HepG2 (cell line): Measurements from ENCODE around the gene PIGL. TPM values are rescaled to one million over a fixed set of nuclear protein-coding genes. Genes with fewer than 3 reads are reported as not detected.

ENCODE experiments used
- ADNP ChIP-seq: sonication (generic); formaldehyde crosslinking; IDR thresholded peaks from 2 replicates; pipeline ENCODE4 v1.4.0; 2020; ENCODE audit warnings: missing genetic modification reagents
- CSRNP2 ChIP-seq: sonication (generic); formaldehyde crosslinking; conservative IDR thresholded peaks from 2 replicates; pipeline ENCODE4 v1.8.0; 2022; ENCODE audit warnings: low read depth, missing genetic modification reagents
- DPF2 ChIP-seq: sonication (generic); formaldehyde crosslinking; IDR thresholded peaks from 2 replicates; pipeline ENCODE4 v1.4.0; 2020; ENCODE audit warnings: mild to moderate bottlenecking, low read depth, missing genetic modification reagents, borderline replicate concordance
- HBP1 ChIP-seq: IDR thresholded peaks from 2 replicates; pipeline ENCODE4 v1.6.1; 2016; ENCODE audit warnings: low read depth, control low read depth
- HCFC1 ChIP-seq: fragments of 150-350 bp; IDR thresholded peaks from 2 replicates; pipeline ENCODE4 v1.6.1; 2014; ENCODE audit warnings: low read depth, low read length
- MYC ChIP-seq: sonication (generic); formaldehyde crosslinking; IDR thresholded peaks from 2 replicates; pipeline ENCODE4 v1.9.0; 2021; ENCODE audit warnings: missing genetic modification reagents, borderline replicate concordance
- NAIF1 ChIP-seq: sonication (generic); formaldehyde crosslinking; IDR thresholded peaks from 2 replicates; pipeline ENCODE4 v1.5.0; 2020; ENCODE audit warnings: mild to moderate bottlenecking, missing genetic modification reagents, borderline replicate concordance
- SETDB1 ChIP-seq: sonication (generic); formaldehyde crosslinking; IDR thresholded peaks from 2 replicates; pipeline ENCODE4 v1.5.1; 2020; ENCODE audit warnings: missing genetic modification reagents, mild to moderate bottlenecking, borderline replicate concordance
- SOX5 ChIP-seq: IDR thresholded peaks from 2 replicates; pipeline ENCODE4 v1.6.1; 2016; ENCODE audit warnings: borderline replicate concordance
- SRY ChIP-seq: sonication (generic); formaldehyde crosslinking; IDR thresholded peaks from 2 replicates; pipeline ENCODE4 v1.8.0; 2022; ENCODE audit warnings: mild to moderate bottlenecking, missing genetic modification reagents
- TFAP4 ChIP-seq: sonication (generic); IDR thresholded peaks from 2 replicates; pipeline ENCODE4 v1.6.1; 2016; ENCODE audit warnings: low read depth, borderline replicate concordance
- TFDP1 ChIP-seq: IDR thresholded peaks from 2 replicates; pipeline ENCODE4 v1.6.1; 2016; ENCODE audit warnings: missing compliant biosample characterization, missing genetic modification reagents, borderline replicate concordance
- YEATS4 ChIP-seq: sonication (generic); formaldehyde crosslinking; IDR thresholded peaks from 2 replicates; pipeline ENCODE4 v1.4.0; 2020; ENCODE audit warnings: missing genetic modification reagents, borderline replicate concordance
- ZBTB14 ChIP-seq: sonication (generic); formaldehyde crosslinking; IDR thresholded peaks from 2 replicates; pipeline ENCODE4 v1.4.0; 2020; ENCODE audit warnings: missing genetic modification reagents
- ZKSCAN8 ChIP-seq: IDR thresholded peaks from 2 replicates; pipeline ENCODE4 v1.6.1; 2016; ENCODE audit warnings: borderline replicate concordance, missing genetic modification reagents, missing compliant biosample characterization
- ZMYM3 ChIP-seq: sonication (generic); formaldehyde crosslinking; IDR thresholded peaks from 2 replicates; pipeline ENCODE4 v1.5.1; 2020; ENCODE audit warnings: mild to moderate bottlenecking, missing genetic modification reagents
- ZNF256 ChIP-seq: sonication (generic); formaldehyde crosslinking; conservative IDR thresholded peaks from 2 replicates; pipeline ENCODE4 v1.4.0; 2020; ENCODE audit warnings: missing genetic modification reagents
- ZNF264 ChIP-seq: sonication (generic); formaldehyde crosslinking; IDR thresholded peaks from 2 replicates; pipeline ENCODE4 v1.4.0; 2020; ENCODE audit warnings: missing genetic modification reagents
- ZNF557 ChIP-seq: sonication (generic); formaldehyde crosslinking; IDR thresholded peaks from 2 replicates; pipeline ENCODE4 v1.4.0; 2020; ENCODE audit warnings: missing genetic modification reagents
- ZNF580 ChIP-seq: IDR thresholded peaks from 2 replicates; pipeline ENCODE4 v1.6.1; 2016; ENCODE audit warnings: low read depth, borderline replicate concordance
- ZNF607 ChIP-seq: sonication (generic); formaldehyde crosslinking; IDR thresholded peaks from 2 replicates; pipeline ENCODE4 v1.5.1; 2020; ENCODE audit warnings: missing genetic modification reagents, mild to moderate bottlenecking, borderline replicate concordance
- ZNF652 ChIP-seq: IDR thresholded peaks from 2 replicates; pipeline ENCODE4 v1.6.1; 2016; ENCODE audit warnings: low read depth, borderline replicate concordance
- ZNF746 ChIP-seq: sonication (generic); formaldehyde crosslinking; IDR thresholded peaks from 2 replicates; pipeline ENCODE4 v1.8.0; 2022; ENCODE audit warnings: mild to moderate bottlenecking, missing genetic modification reagents
- ZNF879 ChIP-seq: sonication (generic); formaldehyde crosslinking; IDR thresholded peaks from 2 replicates; pipeline ENCODE4 v1.8.1; 2023; ENCODE audit warnings: missing genetic modification reagents
- polyA plus RNA-seq, 8 experiments: library from polyadenylated mRNA; depleted of rRNA in 3 of 8; stranded (reverse) in 7 of 8; unstranded in 1 of 8; fragments of >200 nt; fragmentation: Illumina TruSeq in 4 of 8; extraction: Trizol in 4 of 8; gene quantifications; 2 replicates each; pipeline versions ENCODE4 v1.2.1 to v1.2.3, GENCODE V29; 2011 to 2016; ENCODE audit warnings: low read depth in 4 of 8, missing spikeins in 1 of 8, mixed read lengths in 1 of 8; ENCODE audit not compliant: insufficient read depth in 1 of 8
- total RNA-seq, 5 experiments: library from RNA; depleted of rRNA; stranded (reverse); fragments of >200 nt; fragmentation: Illumina TruSeq; extraction: Trizol; gene quantifications; 2 replicates each; pipeline ENCODE4 v1.2.3, GENCODE V29; 2016; ENCODE audit warnings: low read depth in 1 of 5

Gene PIGL
- total and polyA plus RNA-seq, 2 of the 13 experiments (the other 11 are each of a cell fraction or from before 2014, with no cell fraction given), result 28.5 to 63.8 TPM

GRCh38 chr17:16297367-16298139, 80.5 kb downstream of the PIGL start (continued):
- no peak; the same call in 1 of the 2 replicates for TF ChIP-seq HBP1 (CRISPR knock-in tag)
- TF ChIP-seq ZNF557 (CRISPR knock-in tag), result no peak
- no peak for TF ChIP-seq SETDB1
- no peak for TF ChIP-seq SOX5 (CRISPR knock-in tag)
- TF ChIP-seq ZNF652 (CRISPR knock-in tag), result no peak
- TF ChIP-seq SRY, result no peak
- TF ChIP-seq TFDP1 (CRISPR knock-in tag), result peak; percentile 59; the same call in 1 of the 2 replicates
- no peak for TF ChIP-seq ADNP (CRISPR knock-in tag)
- TF ChIP-seq ZBTB14 (CRISPR knock-in tag), result no peak
- TF ChIP-seq NAIF1 (CRISPR knock-in tag), result no peak; the same call in 1 of the 2 replicates
- TF ChIP-seq ZNF256 (CRISPR knock-in tag), result no peak
- TF ChIP-seq ZNF879 (CRISPR knock-in tag), result no peak
- peak; percentile 14; the same call in 1 of the 2 replicates for TF ChIP-seq TFAP4
- TF ChIP-seq YEATS4, result peak; percentile 79; the same call in 1 of the 2 replicates
- peak; percentile 13; the same call in 1 of the 2 replicates for TF ChIP-seq ZKSCAN8 (CRISPR knock-in tag)
- TF ChIP-seq ZNF264 (CRISPR knock-in tag), result no peak
- TF ChIP-seq ZMYM3 (CRISPR knock-in tag), result no peak
- TF ChIP-seq HCFC1, result no peak
- TF ChIP-seq ZNF746 (CRISPR knock-in tag), result 0 out of 2 replicates have a peak, but pooled peaks have one; percentile 3
- TF ChIP-seq MYC (CRISPR knock-in tag), result peak; percentile 96
- no peak for TF ChIP-seq CSRNP2
- TF ChIP-seq ZNF607 (CRISPR knock-in tag), result peak; percentile 36; the same call in 1 of the 2 replicates
- TF ChIP-seq ZNF580, result peak; percentile 72; the same call in 1 of the 2 replicates
- peak; percentile 27; the same call in 1 of the 2 replicates for TF ChIP-seq DPF2
